T-helper 2 cell treated with Interferon-gamma antibody and Interleukin-4, amounts not matched to agents 5 μg/mL and 100 μg/mL, for 36 hours (primary cell): ENCODE results near the gene CD55.

ENCODE experiments used
- DNase-seq: peaks from one replicate; pipeline ENCODE4 v3.0.0; 2021; ENCODE audit warnings: low spot score
- H3K27ac Mint-ChIP-seq: one replicate; pipeline ENCODE4 v1.8.0; 2021; ENCODE audit warnings: mild to moderate bottlenecking, mixed read lengths
- H3K27me3 Mint-ChIP-seq: one replicate; pipeline ENCODE4 v1.8.0; 2021; ENCODE audit warnings: low read depth, mixed read lengths
- H3K36me3 Mint-ChIP-seq: one replicate; pipeline ENCODE4 v1.8.0; 2021; ENCODE audit warnings: low read depth, mixed read lengths
- H3K4me1 Mint-ChIP-seq: one replicate; pipeline ENCODE4 v1.8.0; 2021; ENCODE audit warnings: low read depth, mixed read lengths
- H3K4me3 Mint-ChIP-seq: one replicate; pipeline ENCODE4 v1.8.0; 2022; ENCODE audit warnings: mild to moderate bottlenecking, moderate library complexity, mixed read lengths
- H3K9me3 Mint-ChIP-seq: one replicate; pipeline ENCODE4 v1.8.0; 2021; ENCODE audit warnings: mixed read lengths

Gene CD55

GRCh38 chr1:207345644-207346477 lies 24.4 kb downstream of the CD55 start:
- H3K9me3 Mint-ChIP-seq, result peaks cover 38% of the 10 kb centered on the region
- H3K4me3 Mint-ChIP-seq, result peak overlapping the region; percentile 64
- H3K36me3 Mint-ChIP-seq, result peaks cover 90% of the 10 kb centered on the region

GRCh38 chr1:207346513-207346912 lies 25.0 kb downstream of the CD55 start:
- Mint-ChIP-seq H3K27ac (peak overlapping the region; percentile 71), H3K9me3 (peaks cover 35% of the 10 kb centered on the region), H3K4me1 (peaks cover 76% of the 10 kb centered on the region), H3K27me3 (no peaks in the 10 kb centered on the region), H3K4me3 (peak overlapping the region; percentile 64), H3K36me3 (peaks cover 88% of the 10 kb centered on the region)
- no peak for DNase-seq

More at GRCh38 chr1:207345644-207346477, 24.4 kb downstream of the CD55 start:
- H3K27ac Mint-ChIP-seq, result peak overlapping the region; percentile 71
- no peaks in the 10 kb centered on the region for H3K27me3 Mint-ChIP-seq
- H3K4me1 Mint-ChIP-seq, result peaks cover 76% of the 10 kb centered on the region
- no peak for DNase-seq

- H3K4me1 Mint-ChIP-seq, result peaks cover 51% of the 10 kb centered on the region
- no peaks in the 10 kb centered on the region for H3K27me3 Mint-ChIP-seq
- H3K9me3 Mint-ChIP-seq, result peaks cover 29% of the 10 kb centered on the region
- H3K36me3 Mint-ChIP-seq, result peaks cover 78% of the 10 kb centered on the region
- H3K4me3 Mint-ChIP-seq, result no peak overlapping the region
- DNase-seq, result no peak
- no peak overlapping the region for H3K27ac Mint-ChIP-seq
These were observed 28.5 kb downstream of the CD55 start for GRCh38 chr1:207349979-207350378.

- Mint-ChIP-seq H3K36me3 (peaks cover 67% of the 10 kb centered on the region), H3K27me3 (no peaks in the 10 kb centered on the region), H3K4me3 (no peak overlapping the region), H3K9me3 (peaks cover 28% of the 10 kb centered on the region), H3K4me1 (peaks cover 50% of the 10 kb centered on the region), H3K27ac (no peak overlapping the region)
- no peak for DNase-seq
These were observed 31.1 kb downstream of the CD55 start for GRCh38 chr1:207352554-207352953.

GRCh38 chr1:207355060-207355459 lies 33.6 kb downstream of the CD55 start:
- no peak for DNase-seq
- peaks cover 56% of the 10 kb centered on the region for H3K36me3 Mint-ChIP-seq

GRCh38 chr1:207355513-207356295 lies 34.2 kb downstream of the CD55 start:
- Mint-ChIP-seq H3K4me3 (no peak overlapping the region), H3K27ac (no peak overlapping the region), H3K4me1 (peaks cover 41% of the 10 kb centered on the region), H3K36me3 (peaks cover 50% of the 10 kb centered on the region), H3K27me3 (no peaks in the 10 kb centered on the region), H3K9me3 (peaks cover 5% of the 10 kb centered on the region)
- no peak for DNase-seq

More at GRCh38 chr1:207355060-207355459, 33.6 kb downstream of the CD55 start:
- no peak overlapping the region for H3K4me3 Mint-ChIP-seq
- no peak overlapping the region for H3K27ac Mint-ChIP-seq
- H3K9me3 Mint-ChIP-seq, result peaks cover 12% of the 10 kb centered on the region
- H3K27me3 Mint-ChIP-seq, result no peaks in the 10 kb centered on the region
- peaks cover 47% of the 10 kb centered on the region for H3K4me1 Mint-ChIP-seq

GRCh38 chr1:207361029-207361428 lies 39.6 kb downstream of the CD55 start:
- DNase-seq, result no peak
- Mint-ChIP-seq H3K4me3 (no peak overlapping the region), H3K36me3 (peaks cover 17% of the 10 kb centered on the region), H3K27me3 (no peaks in the 10 kb centered on the region), H3K27ac (no peak overlapping the region), H3K9me3 (no peaks in the 10 kb centered on the region), H3K4me1 (peaks cover 18% of the 10 kb centered on the region)

- Mint-ChIP-seq H3K27me3 (no peaks in the 10 kb centered on the region), H3K4me1 (peaks cover 14% of the 10 kb centered on the region), H3K27ac (no peak overlapping the region), H3K36me3 (peaks cover 13% of the 10 kb centered on the region), H3K9me3 (no peaks in the 10 kb centered on the region), H3K4me3 (no peak overlapping the region)
- no peak for DNase-seq
These were observed 40.4 kb downstream of the CD55 start for GRCh38 chr1:207361889-207362288.

GRCh38 chr1:207362962-207363860 lies 41.7 kb downstream of the CD55 start:
- peak; percentile 66 for DNase-seq
- Mint-ChIP-seq H3K27me3 (no peaks in the 10 kb centered on the region), H3K4me3 (no peak overlapping the region), H3K4me1 (peaks cover 2% of the 10 kb centered on the region), H3K9me3 (no peaks in the 10 kb centered on the region), H3K36me3 (peaks cover 14% of the 10 kb centered on the region), H3K27ac (no peak overlapping the region)

GRCh38 chr1:207363871-207364270 lies 42.4 kb downstream of the CD55 start:
- H3K27me3 Mint-ChIP-seq, result no peaks in the 10 kb centered on the region

GRCh38 chr1:207364614-207365013 lies 43.1 kb downstream of the CD55 start:
- Mint-ChIP-seq H3K4me1 (no peaks in the 10 kb centered on the region), H3K27me3 (no peaks in the 10 kb centered on the region), H3K4me3 (no peak overlapping the region), H3K9me3 (no peaks in the 10 kb centered on the region), H3K27ac (no peak overlapping the region), H3K36me3 (peaks cover 10% of the 10 kb centered on the region)
- DNase-seq, result peak; percentile 4

More at GRCh38 chr1:207363871-207364270, 42.4 kb downstream of the CD55 start:
- H3K4me1 Mint-ChIP-seq, result no peaks in the 10 kb centered on the region
- peaks cover 13% of the 10 kb centered on the region for H3K36me3 Mint-ChIP-seq
- no peak overlapping the region for H3K4me3 Mint-ChIP-seq
- no peaks in the 10 kb centered on the region for H3K9me3 Mint-ChIP-seq
- DNase-seq, result no peak
- no peak overlapping the region for H3K27ac Mint-ChIP-seq

- Mint-ChIP-seq H3K27ac (no peak overlapping the region), H3K4me1 (no peaks in the 10 kb centered on the region), H3K9me3 (no peaks in the 10 kb centered on the region), H3K27me3 (no peaks in the 10 kb centered on the region), H3K36me3 (peaks cover 6% of the 10 kb centered on the region), H3K4me3 (no peak overlapping the region)
- no peak for DNase-seq
These were observed 43.6 kb downstream of the CD55 start for GRCh38 chr1:207365063-207365462.

- no peaks in the 10 kb centered on the region for H3K27me3 Mint-ChIP-seq
- H3K36me3 Mint-ChIP-seq, result peaks cover 6% of the 10 kb centered on the region
- H3K9me3 Mint-ChIP-seq, result no peaks in the 10 kb centered on the region
- no peaks in the 10 kb centered on the region for H3K4me1 Mint-ChIP-seq
- no peak overlapping the region for H3K4me3 Mint-ChIP-seq
- no peak for DNase-seq
- no peak overlapping the region for H3K27ac Mint-ChIP-seq
These were observed 44.5 kb downstream of the CD55 start for GRCh38 chr1:207366022-207366421.
